CD4-positive, alpha-beta memory T cell (primary cell): ENCODE results near the gene WASHC3. TPM values are rescaled to one million over a fixed set of nuclear protein-coding genes. Genes with fewer than 3 reads are reported as not detected.
"Not testable (repeated sequence)": the region's sequence is repeated elsewhere in the genome, so short reads cannot be mapped to it uniquely, and the experiment has no call there.

Source experiments
- CTCF ChIA-PET: fragments of 350-600 bp; sonication (Branson Sonifier 250); formaldehyde crosslinking; loops from one replicate; lab custom pipeline; 2021; ENCODE audit warnings: inconsistent platforms; ENCODE audit not compliant: partially characterized antibody; lab: Charles Lee
- POLR2A ChIA-PET: fragments of 350-600 bp; sonication (Branson Sonifier 250); formaldehyde crosslinking; loops from one replicate; lab custom pipeline; 2021; ENCODE audit not compliant: partially characterized antibody; lab: Charles Lee
- DNase-seq, 5 donors: peaks; one replicate each; pipeline versions ENCODE4 v3.0.0 to v3.0.0-alpha.2; 2020 to 2022; ENCODE audit warnings: mixed read lengths in 1 of 5
- H3K27ac ChIP-seq: one replicate; pipeline ENCODE4 v1.7.0; 2013; ENCODE audit warnings: low read depth, low read length
- H3K27me3 ChIP-seq: 2 replicates; pipeline ENCODE4 v1.7.0; 2013; ENCODE audit warnings: mild to moderate bottlenecking, low read length, moderate library complexity; ENCODE audit not compliant: insufficient read depth
- H3K36me3 ChIP-seq: 2 replicates; pipeline ENCODE4 v1.7.0; 2013; ENCODE audit warnings: mild to moderate bottlenecking, low read length, moderate library complexity; ENCODE audit not compliant: insufficient read depth
- H3K4me1 ChIP-seq: 2 replicates; pipeline ENCODE4 v1.7.0; 2013; ENCODE audit warnings: mild to moderate bottlenecking, low read length, moderate library complexity; ENCODE audit not compliant: insufficient read depth
- H3K4me3 ChIP-seq, 2 donors: one replicate each; pipeline ENCODE4 v1.7.0; 2013; ENCODE audit warnings: low read length in 2 of 2, mild to moderate bottlenecking in 1 of 2
- H3K9me3 ChIP-seq, 2 donors: one replicate each; pipeline ENCODE4 v1.7.0; 2013; ENCODE audit warnings: low read length in 2 of 2, control low read depth in 1 of 2; ENCODE audit not compliant: control insufficient read depth in 1 of 2
- H3K27ac Mint-ChIP-seq, 7 donors: one replicate each; pipeline ENCODE4 v1.8.0; 2020 to 2021; ENCODE audit warnings: mixed read lengths in 7 of 7, mild to moderate bottlenecking in 6 of 7, inconsistent platforms in 3 of 7, moderate library complexity in 3 of 7
- H3K27me3 Mint-ChIP-seq, 2 donors: one replicate each; pipeline ENCODE4 v1.8.0; 2020 to 2021; ENCODE audit warnings: mixed read lengths in 2 of 2
- H3K36me3 Mint-ChIP-seq, 2 donors: one replicate each; pipeline ENCODE4 v1.8.0; 2020 to 2021; ENCODE audit warnings: mixed read lengths in 2 of 2, inconsistent platforms in 1 of 2, mild to moderate bottlenecking in 1 of 2
- H3K4me1 Mint-ChIP-seq, 4 donors: one replicate each; pipeline ENCODE4 v1.8.0; 2020 to 2021; ENCODE audit warnings: mixed read lengths in 4 of 4, mild to moderate bottlenecking in 1 of 4
- H3K4me3 Mint-ChIP-seq, 8 donors: one replicate each; pipeline ENCODE4 v1.8.0; 2020 to 2021; ENCODE audit warnings: mixed read lengths in 8 of 8, mild to moderate bottlenecking in 7 of 8, moderate library complexity in 6 of 8, inconsistent platforms in 3 of 8
- H3K9me3 Mint-ChIP-seq, 8 donors: one replicate each; pipeline ENCODE4 v1.8.0; 2020 to 2021; ENCODE audit warnings: mixed read lengths in 8 of 8, mild to moderate bottlenecking in 5 of 8, inconsistent platforms in 3 of 8, moderate library complexity in 1 of 8
- intact Hi-C: fragments of 100-400 bp; cut with micrococcal nuclease; formaldehyde crosslinking; loops from one replicate; pipeline ENCODE4 v1.15.1; 2023
- polyA plus RNA-seq, 2 donors: library from polyadenylated mRNA; unstranded; fragments of 300-500 nt; fragmentation: Illumina TruSeq; gene quantifications; one replicate each; pipeline ENCODE4 v1.2.3, GENCODE V29; 2021
- total RNA-seq, 2 experiments: library from RNA; stranded (reverse); gene quantifications; one replicate each; pipeline ENCODE4 v1.2.3, GENCODE V29; 2021

Gene WASHC3
- total and polyA plus RNA-seq, 4 experiments from 2014 or later: 44.6 to 107 (median 70.3) TPM

DNA sequence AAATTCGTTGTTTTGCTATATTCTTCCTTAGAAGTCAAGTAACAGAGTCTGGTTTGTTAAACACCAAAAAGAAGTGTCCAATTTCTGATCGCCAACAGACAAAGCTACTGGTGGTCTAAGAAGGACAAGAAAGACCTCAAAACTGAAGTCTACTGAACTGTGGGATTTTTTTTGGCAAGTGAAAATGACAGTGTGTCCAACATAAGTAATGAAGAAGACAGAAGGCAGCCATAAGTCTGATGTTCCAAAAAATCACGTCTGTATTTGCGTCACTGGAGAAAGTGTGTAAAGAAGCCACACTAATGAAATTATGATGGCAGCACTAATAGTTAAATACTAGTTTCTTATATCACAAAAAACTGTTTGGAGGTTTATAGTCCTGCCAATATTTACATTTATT lies 32.6 kb downstream of the WASHC3 start:
- Mint-ChIP-seq H3K9me3 (no peaks in the 10 kb centered on the region), H3K27me3 (no peaks in the 10 kb centered on the region), H3K27ac (no peak overlapping the region), H3K36me3 (peaks cover 54 to 55% of the 10 kb centered on the region in 2 donors), H3K4me3 (no peak overlapping the region), H3K4me1 (peaks cover 0 to 4% (median 2%) of the 10 kb centered on the region in 4 donors)
- no peaks in the 10 kb centered on the region for H3K27me3 ChIP-seq
- intact Hi-C loops: no loop called here
- ChIA-PET CTCF (no interaction called here), POLR2A (no interaction called here)
- no peak overlapping the region for H3K4me3 ChIP-seq
- peaks cover 13% of the 10 kb centered on the region for H3K36me3 ChIP-seq
- no peaks in the 10 kb centered on the region for H3K4me1 ChIP-seq
- DNase-seq: no peak
- no peaks in the 10 kb centered on the region for H3K9me3 ChIP-seq
- no peak overlapping the region for H3K27ac ChIP-seq

GRCh38 chr12:102026728-102027127 lies 35.1 kb downstream of the WASHC3 start:
- intact Hi-C loops: no loop called here
- peaks cover 13% of the 10 kb centered on the region for H3K36me3 ChIP-seq
- H3K27ac Mint-ChIP-seq: peak overlapping the region in 1 of 7 donors; percentile 20

GRCh38 chr12:102024765-102025164 lies 37.0 kb downstream of the WASHC3 start:
- Mint-ChIP-seq H3K27ac (no peak overlapping the region), H3K27me3 (no peaks in the 10 kb centered on the region), H3K9me3 (no peaks in the 10 kb centered on the region), H3K4me1 (peaks cover 0 to 5% (median 2%) of the 10 kb centered on the region in 4 donors), H3K36me3 (peaks cover 44 to 55% of the 10 kb centered on the region in 2 donors), H3K4me3 (no peak overlapping the region)
- Histone ChIP-seq H3K4me1 (no peaks in the 10 kb centered on the region), H3K9me3 (no peaks in the 10 kb centered on the region), H3K4me3 (no peak overlapping the region), H3K36me3 (peaks cover 13% of the 10 kb centered on the region), H3K27me3 (no peaks in the 10 kb centered on the region), H3K27ac (no peak overlapping the region)
- ChIA-PET POLR2A (no interaction called here), CTCF (no interaction called here)
- no peak for DNase-seq
- intact Hi-C loops: no loop called here

More at GRCh38 chr12:102026728-102027127, 35.1 kb downstream of the WASHC3 start:
- ChIA-PET CTCF (no interaction called here), POLR2A (no interaction called here)
- no peaks in the 10 kb centered on the region for H3K9me3 Mint-ChIP-seq
- no peak overlapping the region for H3K27ac ChIP-seq
- H3K4me3 Mint-ChIP-seq: no peak overlapping the region
- no peaks in the 10 kb centered on the region for H3K9me3 ChIP-seq
- no peak for DNase-seq
- peaks cover 0 to 5% (median 2%) of the 10 kb centered on the region in 4 donors for H3K4me1 Mint-ChIP-seq
- H3K36me3 Mint-ChIP-seq: peaks cover 43 to 48% of the 10 kb centered on the region in 2 donors
- no peaks in the 10 kb centered on the region for H3K4me1 ChIP-seq
- no peak overlapping the region for H3K4me3 ChIP-seq
- no peaks in the 10 kb centered on the region for H3K27me3 ChIP-seq
- H3K27me3 Mint-ChIP-seq: no peaks in the 10 kb centered on the region

- H3K4me3 Mint-ChIP-seq: no peak overlapping the region
- intact Hi-C loops: no loop called here
- no peaks in the 10 kb centered on the region for H3K9me3 ChIP-seq
- H3K27me3 Mint-ChIP-seq: no peaks in the 10 kb centered on the region
- DNase-seq: no peak
- POLR2A ChIA-PET: no interaction called here
- H3K36me3 ChIP-seq: peaks cover 13% of the 10 kb centered on the region
- no peak overlapping the region for H3K27ac ChIP-seq
- H3K4me3 ChIP-seq: no peak overlapping the region
- no peaks in the 10 kb centered on the region for H3K27me3 ChIP-seq
- peaks cover 0 to 5% (median 2%) of the 10 kb centered on the region in 4 donors for H3K4me1 Mint-ChIP-seq
- CTCF ChIA-PET: interaction anchor here (1.2 kb wide), 1 partner anchor 9 kb away, joined by 4 read pairs; no protein-coding TSS in a partner anchor
- H3K36me3 Mint-ChIP-seq: peaks cover 41 to 52% of the 10 kb centered on the region in 2 donors
- H3K9me3 Mint-ChIP-seq: no peaks in the 10 kb centered on the region
- H3K27ac Mint-ChIP-seq: no peak overlapping the region
- no peaks in the 10 kb centered on the region for H3K4me1 ChIP-seq
These were observed 38.4 kb downstream of the WASHC3 start for GRCh38 chr12:102023343-102023930.

GRCh38 chr12:102022286-102022685 lies 39.5 kb downstream of the WASHC3 start:
- Histone ChIP-seq H3K27ac (no peak overlapping the region), H3K4me1 (no peaks in the 10 kb centered on the region), H3K36me3 (peaks cover 17% of the 10 kb centered on the region), H3K27me3 (no peaks in the 10 kb centered on the region), H3K4me3 (no peak overlapping the region), H3K9me3 (no peaks in the 10 kb centered on the region)
- Mint-ChIP-seq H3K9me3 (no peaks in the 10 kb centered on the region), H3K4me1 (peaks cover 0 to 5% (median 2%) of the 10 kb centered on the region in 4 donors), H3K27ac (no peak overlapping the region), H3K27me3 (no peaks in the 10 kb centered on the region), H3K36me3 (peaks cover 47 to 57% of the 10 kb centered on the region in 2 donors), H3K4me3 (no peak overlapping the region)
- ChIA-PET POLR2A (no interaction called here), CTCF (interaction anchor here (1.2 to 2.1 kb wide), 2 partner anchors 10 to 39 kb away, joined by 4 read pairs; no protein-coding TSS in a partner anchor)
- intact Hi-C loops: no loop called here
- DNase-seq: no peak

DNA sequence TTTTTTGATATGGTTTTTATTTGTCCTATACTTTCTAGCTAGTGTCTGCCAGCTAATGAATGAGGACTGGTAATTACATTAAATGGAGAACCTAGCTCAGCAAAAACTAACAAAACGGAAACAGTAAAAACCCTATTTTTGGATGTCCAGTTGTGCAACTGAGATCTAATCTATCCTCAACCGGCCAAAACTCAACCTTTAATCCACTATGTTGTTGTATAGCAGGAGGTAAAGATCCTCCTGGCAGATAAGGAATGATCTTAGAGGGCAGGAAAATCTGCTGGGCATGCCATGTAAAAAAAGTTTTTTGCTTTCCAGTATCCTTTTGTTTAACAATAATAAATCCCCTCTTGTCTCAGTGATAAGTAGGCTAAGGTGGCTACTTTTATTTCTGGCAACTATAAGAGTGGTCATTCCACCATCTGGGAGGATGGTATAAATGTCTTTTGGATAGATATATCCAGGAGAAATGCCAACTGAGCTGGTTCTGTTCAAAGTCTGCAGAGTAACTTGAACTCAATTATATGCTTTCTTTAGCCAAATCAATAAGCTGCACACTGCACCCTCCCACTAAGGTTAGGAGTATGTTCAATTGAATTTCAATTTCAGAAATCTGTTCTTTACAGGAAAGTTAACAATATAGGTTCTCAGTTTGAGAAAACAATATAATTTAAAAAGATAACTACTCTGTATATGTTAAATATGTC lies 40.1 kb downstream of the WASHC3 start:
- Mint-ChIP-seq H3K4me1 (peaks cover 0 to 5% (median 1%) of the 10 kb centered on the region in 4 donors), H3K4me3 (no peak overlapping the region), H3K27me3 (no peaks in the 10 kb centered on the region), H3K9me3 (no peaks in the 10 kb centered on the region), H3K36me3 (peaks cover 49 to 59% of the 10 kb centered on the region in 2 donors), H3K27ac (no peak overlapping the region)
- Histone ChIP-seq H3K4me3 (no peak overlapping the region), H3K9me3 (no peaks in the 10 kb centered on the region), H3K36me3 (peaks cover 17% of the 10 kb centered on the region), H3K4me1 (no peaks in the 10 kb centered on the region), H3K27me3 (no peaks in the 10 kb centered on the region), H3K27ac (no peak overlapping the region)
- intact Hi-C loops: loop anchor here (2.0 kb wide), 1 partner anchor 13 kb away; no protein-coding TSS in a partner anchor
- DNase-seq: no peak
- ChIA-PET CTCF (interaction anchor here (2.1 kb wide), 1 partner anchor 39 kb away, joined by 4 read pairs; no protein-coding TSS in a partner anchor), POLR2A (no interaction called here)

- H3K27ac Mint-ChIP-seq, H3K36me3 ChIP-seq, H3K27ac ChIP-seq, H3K27me3 Mint-ChIP-seq, POLR2A ChIA-PET, H3K9me3 ChIP-seq, H3K4me1 Mint-ChIP-seq, DNase-seq, H3K4me3 ChIP-seq, H3K27me3 ChIP-seq, H3K4me3 Mint-ChIP-seq, CTCF ChIA-PET, intact Hi-C loops, H3K4me1 ChIP-seq, H3K9me3 Mint-ChIP-seq: not testable (repeated sequence)
- H3K36me3 Mint-ChIP-seq: peaks cover 34 to 48% of the 10 kb centered on the region in 2 donors
These were observed 43.2 kb downstream of the WASHC3 start for GRCh38 chr12:102018607-102019006.
